ENCODE measurements around the gene RBM20. TPM values are rescaled to one million over a fixed set of nuclear protein-coding genes. Genes with fewer than 3 reads are reported as not detected.
"Not testable (repeated sequence)": the region's sequence is repeated elsewhere in the genome, so short reads cannot be mapped to it uniquely, and the experiment has no call there.

Gene RBM20
- total RNA-seq, 3 donors from 2014 or later, result 0.48 to 3.1 (median 1.6) TPM

DNA sequence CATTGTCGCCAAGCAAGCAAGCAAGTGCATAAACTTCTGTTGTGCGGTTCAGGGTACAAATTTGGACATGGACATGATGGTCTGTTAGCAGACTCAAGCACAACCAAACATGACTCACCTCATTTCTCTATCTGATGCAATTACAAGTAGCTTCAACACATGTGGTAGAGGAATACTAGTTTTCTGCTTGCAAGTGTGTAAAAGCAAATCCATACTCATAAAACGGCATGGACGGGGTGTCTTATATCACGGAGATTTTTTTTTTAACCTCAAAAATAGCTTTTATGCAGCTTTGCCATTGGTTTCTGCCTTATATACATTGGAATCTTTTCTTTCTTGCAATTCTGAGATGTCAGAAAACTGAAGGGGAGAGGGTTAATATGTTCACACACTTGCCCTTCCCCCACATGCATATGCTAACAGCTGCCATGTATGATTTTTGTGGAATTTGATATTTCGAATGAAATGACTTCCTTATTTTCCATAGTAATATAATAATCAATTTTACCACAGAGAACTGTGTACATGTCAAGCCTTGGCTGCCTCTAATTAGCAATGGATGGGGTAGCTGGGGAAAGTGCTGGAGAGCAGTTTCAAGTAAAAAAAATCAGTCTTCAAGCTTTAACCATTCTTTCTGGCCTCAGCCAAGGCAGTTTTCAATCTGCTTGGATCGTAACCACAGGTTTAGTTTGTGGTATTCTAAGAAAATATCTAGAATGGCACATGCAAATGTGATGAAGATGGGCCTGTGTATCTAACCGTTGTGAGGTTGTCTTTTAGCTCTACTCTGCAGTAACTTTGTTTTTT is 121.6 kb downstream of the RBM20 start:
- no peaks in the 10 kb centered on the region for H3K4me1 ChIP-seq
- H3K9me3 ChIP-seq, result no peaks in the 10 kb centered on the region
- TF ChIP-seq POLR2A (IDR thresholded peaks at IDR 0.05) (no peak), POLR2AphosphoS5 (IDR thresholded peaks at IDR 0.05) (no peak)
- TF ChIP-seq, protein P1, sequence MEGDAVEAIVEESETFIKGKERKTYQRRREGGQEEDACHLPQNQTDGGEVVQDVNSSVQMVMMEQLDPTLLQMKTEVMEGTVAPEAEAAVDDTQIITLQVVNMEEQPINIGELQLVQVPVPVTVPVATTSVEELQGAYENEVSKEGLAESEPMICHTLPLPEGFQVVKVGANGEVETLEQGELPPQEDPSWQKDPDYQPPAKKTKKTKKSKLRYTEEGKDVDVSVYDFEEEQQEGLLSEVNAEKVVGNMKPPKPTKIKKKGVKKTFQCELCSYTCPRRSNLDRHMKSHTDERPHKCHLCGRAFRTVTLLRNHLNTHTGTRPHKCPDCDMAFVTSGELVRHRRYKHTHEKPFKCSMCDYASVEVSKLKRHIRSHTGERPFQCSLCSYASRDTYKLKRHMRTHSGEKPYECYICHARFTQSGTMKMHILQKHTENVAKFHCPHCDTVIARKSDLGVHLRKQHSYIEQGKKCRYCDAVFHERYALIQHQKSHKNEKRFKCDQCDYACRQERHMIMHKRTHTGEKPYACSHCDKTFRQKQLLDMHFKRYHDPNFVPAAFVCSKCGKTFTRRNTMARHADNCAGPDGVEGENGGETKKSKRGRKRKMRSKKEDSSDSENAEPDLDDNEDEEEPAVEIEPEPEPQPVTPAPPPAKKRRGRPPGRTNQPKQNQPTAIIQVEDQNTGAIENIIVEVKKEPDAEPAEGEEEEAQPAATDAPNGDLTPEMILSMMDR (IDR thresholded peaks at IDR 0.05), result no peak
- H3K4me3 ChIP-seq, result no peak overlapping the region
- no peaks in the 10 kb centered on the region for H3K36me3 ChIP-seq
- DNase-seq (ENCODE audit: low spot score in 2 of 2), result no peak
- intact Hi-C loops (cut with DNase I; ENCODE audit: low total_unique reads), result no loop called here
- no peak overlapping the region for H3K27ac ChIP-seq
- no peaks in the 10 kb centered on the region for H3K27me3 ChIP-seq

DNA sequence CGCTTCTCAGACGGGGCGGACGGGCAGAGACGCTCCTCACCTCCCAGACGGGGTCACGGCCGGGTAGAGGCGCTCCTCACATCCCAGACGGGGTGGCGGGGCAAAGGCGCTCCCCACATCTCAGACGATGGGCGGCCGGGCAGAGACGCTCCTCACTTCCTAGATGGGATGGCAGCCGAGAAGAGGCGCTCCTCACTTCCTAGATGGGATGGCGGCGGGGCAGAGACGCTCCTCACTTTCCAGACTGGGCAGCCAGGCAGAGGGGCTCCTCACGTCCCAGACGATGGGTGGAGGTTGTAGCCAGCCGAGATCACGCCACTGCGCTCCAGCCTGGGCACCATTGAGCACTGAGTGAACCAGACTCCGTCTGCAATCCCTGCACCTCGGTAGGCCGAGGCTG is 123.5 kb downstream of the RBM20 start:
- H3K4me1 ChIP-seq; intact Hi-C loops (cut with DNase I; ENCODE audit: low total_unique reads); H3K36me3 ChIP-seq; H3K27ac ChIP-seq; H3K9me3 ChIP-seq; H3K27me3 ChIP-seq; H3K4me3 ChIP-seq; DNase-seq (ENCODE audit: low spot score in 2 of 2): not testable (repeated sequence)

DNA sequence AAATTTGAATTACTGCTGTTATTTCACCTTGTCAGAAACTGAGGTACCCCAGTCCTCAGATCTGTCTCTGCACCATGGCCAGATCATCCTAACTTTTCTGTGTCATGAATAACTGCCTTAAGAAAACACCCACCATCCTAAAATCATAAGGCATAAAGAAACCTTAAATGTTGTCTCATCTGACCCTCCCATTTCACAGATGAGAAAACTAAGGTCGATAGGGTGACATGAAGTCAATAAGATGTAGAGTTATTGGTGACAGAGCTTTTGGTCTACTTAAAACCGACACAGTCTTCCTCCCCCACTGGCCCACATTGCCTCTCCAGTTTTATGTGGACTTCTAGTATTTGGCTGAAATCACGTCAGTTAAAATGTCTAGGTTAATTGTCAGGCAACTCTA is 126.1 kb downstream of the RBM20 start:
- no peak for DNase-seq (ENCODE audit: low spot score in 2 of 2)
- H3K9me3 ChIP-seq, result no peaks in the 10 kb centered on the region
- TF ChIP-seq, protein P1 (IDR thresholded peaks at IDR 0.05), result no peak
- no peak for TF ChIP-seq POLR2A (IDR thresholded peaks at IDR 0.05)
- no peak for TF ChIP-seq POLR2AphosphoS5 (IDR thresholded peaks at IDR 0.05)
- no peak overlapping the region for H3K27ac ChIP-seq
- H3K4me1 ChIP-seq, result no peaks in the 10 kb centered on the region
- no peaks in the 10 kb centered on the region for H3K36me3 ChIP-seq
- no peak overlapping the region for H3K4me3 ChIP-seq
- no peaks in the 10 kb centered on the region for H3K27me3 ChIP-seq
- intact Hi-C loops (cut with DNase I; ENCODE audit: low total_unique reads), result no loop called here

DNA sequence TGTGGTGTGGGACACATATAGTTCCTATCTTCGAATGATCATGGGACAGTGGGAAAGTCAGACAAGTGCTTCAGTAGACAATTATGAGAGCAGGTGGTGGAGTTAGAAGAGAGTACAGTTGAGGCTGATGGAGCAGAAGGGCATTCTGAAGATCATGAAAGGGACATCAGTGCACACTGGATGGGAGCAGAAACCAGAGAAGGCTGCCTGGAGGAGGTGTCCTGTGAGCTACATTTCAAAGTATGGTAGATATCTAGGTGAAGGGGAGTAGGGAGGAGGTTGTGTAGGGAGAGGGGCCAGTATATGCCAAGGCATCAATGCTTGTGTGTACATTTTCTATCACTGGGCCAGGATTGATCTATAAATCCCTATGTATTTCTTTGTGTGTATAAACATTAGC is 127.3 kb downstream of the RBM20 start:
- no peak overlapping the region for H3K27ac ChIP-seq
- intact Hi-C loops (cut with DNase I; ENCODE audit: low total_unique reads), result no loop called here
- TF ChIP-seq POLR2AphosphoS5 (IDR thresholded peaks at IDR 0.05) (no peak), POLR2A (IDR thresholded peaks at IDR 0.05) (no peak)
- TF ChIP-seq, protein P1 (IDR thresholded peaks at IDR 0.05), result no peak
- H3K4me1 ChIP-seq, result no peaks in the 10 kb centered on the region
- no peaks in the 10 kb centered on the region for H3K27me3 ChIP-seq
- no peak overlapping the region for H3K4me3 ChIP-seq
- no peaks in the 10 kb centered on the region for H3K9me3 ChIP-seq
- no peak for DNase-seq (ENCODE audit: low spot score in 2 of 2)
- no peaks in the 10 kb centered on the region for H3K36me3 ChIP-seq

DNA sequence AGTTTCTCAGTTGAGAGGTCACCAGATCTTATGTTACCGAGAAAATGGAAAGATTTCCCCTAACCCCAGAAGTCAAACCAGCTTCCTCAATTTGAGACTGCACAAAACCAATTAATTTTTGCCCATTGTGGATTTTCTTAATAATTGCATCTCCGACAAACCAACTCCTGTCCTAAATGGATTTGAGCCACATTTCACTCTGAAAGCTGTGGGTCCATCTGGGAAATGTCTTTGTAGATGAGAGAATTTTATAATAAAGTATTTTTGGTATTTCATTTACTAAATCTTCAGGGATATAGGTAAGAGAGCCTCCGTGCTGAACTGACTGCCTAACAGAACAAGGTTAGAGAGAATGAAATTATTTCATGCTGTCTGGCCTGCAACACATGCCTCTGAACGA is 127.9 kb downstream of the RBM20 start:
- Histone ChIP-seq H3K4me1 (no peaks in the 10 kb centered on the region), H3K27ac (no peak overlapping the region), H3K27me3 (no peaks in the 10 kb centered on the region), H3K9me3 (no peaks in the 10 kb centered on the region), H3K36me3 (no peaks in the 10 kb centered on the region), H3K4me3 (no peak overlapping the region)
- intact Hi-C loops (cut with DNase I; ENCODE audit: low total_unique reads), result no loop called here
- DNase-seq (ENCODE audit: low spot score in 2 of 2), result no peak
- TF ChIP-seq POLR2A (IDR thresholded peaks at IDR 0.05) (no peak), POLR2AphosphoS5 (IDR thresholded peaks at IDR 0.05) (no peak)
- TF ChIP-seq, protein P1 (IDR thresholded peaks at IDR 0.05), result no peak

Measured in breast epithelium (tissue), 4 donors.